WTC11 (cell line): Measurements from ENCODE around the gene TRIM66.

Experiments used
- ATF1 ChIP-seq: sonication (generic); formaldehyde crosslinking; IDR thresholded peaks from 2 replicates; pipeline ENCODE4 v1.8.1; 2023; ENCODE audit warnings: mild to moderate bottlenecking, moderate library complexity, missing genetic modification reagents
- CREB1 ChIP-seq: sonication (generic); formaldehyde crosslinking; IDR thresholded peaks from 2 replicates; pipeline ENCODE4 v1.8.0; 2023; ENCODE audit warnings: mild to moderate bottlenecking, missing genetic modification reagents
- NR3C1 ChIP-seq: sonication (generic); formaldehyde crosslinking; conservative IDR thresholded peaks from 2 replicates; pipeline ENCODE4 v1.8.1; 2023; ENCODE audit warnings: low read depth, mild to moderate bottlenecking, missing genetic modification reagents
- SMAD3 ChIP-seq: sonication (generic); formaldehyde crosslinking; IDR thresholded peaks from 2 replicates; pipeline ENCODE4 v1.8.0; 2022; ENCODE audit warnings: missing genetic modification reagents, mild to moderate bottlenecking, borderline replicate concordance
- ZNF232 ChIP-seq: sonication (generic); formaldehyde crosslinking; IDR thresholded peaks from 2 replicates; pipeline ENCODE4 v1.8.0; 2022; ENCODE audit warnings: mild to moderate bottlenecking, missing genetic modification reagents
- TF ChIP-seq, protein P1 (sequence below): fragments of 200-600 bp; IDR thresholded peaks from 2 replicates; pipeline ENCODE4 v1.8.0; 2022; ENCODE audit warnings: antibody characterized with exemption
- TF ChIP-seq, protein P2 (sequence below): sonication (generic); formaldehyde crosslinking; IDR thresholded peaks from 2 replicates; pipeline ENCODE4 v1.8.1; 2022; ENCODE audit warnings: low read depth, missing genetic modification reagents, borderline replicate concordance
- TF ChIP-seq, protein P3 (sequence below): sonication (generic); formaldehyde crosslinking; IDR thresholded peaks from 2 replicates; pipeline ENCODE4 v1.8.1; 2022; ENCODE audit warnings: mild to moderate bottlenecking, missing genetic modification reagents, moderate library complexity, borderline replicate concordance
- TF ChIP-seq, protein P4 (sequence below): sonication (generic); formaldehyde crosslinking; IDR thresholded peaks from 2 replicates; pipeline ENCODE4 v1.8.1; 2022; ENCODE audit warnings: mild to moderate bottlenecking, moderate library complexity, missing genetic modification reagents

DNA sequence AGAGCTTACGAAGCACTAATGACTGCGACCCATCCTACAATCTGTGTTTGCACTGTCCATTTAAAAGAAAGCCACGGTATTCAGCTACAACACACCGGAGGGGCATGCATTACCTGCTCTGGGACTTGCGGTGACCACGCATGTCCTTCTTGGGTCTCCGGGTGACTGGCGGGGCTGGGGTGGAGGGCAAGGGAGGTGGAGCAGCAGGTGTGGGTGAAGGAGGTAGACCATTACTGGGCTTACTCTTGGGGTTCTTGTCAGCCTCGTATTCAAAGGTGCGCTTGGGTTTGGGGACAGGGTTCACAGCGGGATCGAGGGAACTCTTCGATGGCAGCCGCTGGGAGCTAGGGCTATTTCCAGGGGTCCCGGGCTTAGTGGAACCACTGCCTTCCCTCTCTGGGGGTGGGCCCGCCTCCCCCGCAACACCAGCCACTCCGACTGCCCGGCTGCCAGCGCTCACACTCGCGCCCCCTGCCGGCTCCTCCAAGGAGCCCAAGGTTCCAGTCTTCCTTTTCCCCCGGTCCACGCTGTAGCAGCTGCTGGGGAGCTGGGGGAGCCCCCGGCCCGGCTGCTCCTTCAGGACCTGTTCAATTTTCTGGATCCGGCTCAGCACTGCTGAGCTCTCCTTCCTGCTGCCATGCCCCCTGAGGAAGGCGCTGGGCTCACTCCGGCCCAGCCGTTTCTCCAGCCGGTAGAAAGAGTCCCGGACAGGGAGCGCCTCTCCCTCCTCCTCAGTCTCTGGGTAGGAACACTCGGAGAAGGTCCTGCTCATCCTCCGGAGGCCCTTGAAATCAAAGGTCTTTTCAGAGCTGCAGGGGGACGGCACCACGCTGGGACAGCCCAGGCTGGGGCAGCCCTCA is 47.6 kb upstream of the TRIM66 start:
- TF ChIP-seq, protein P1, sequence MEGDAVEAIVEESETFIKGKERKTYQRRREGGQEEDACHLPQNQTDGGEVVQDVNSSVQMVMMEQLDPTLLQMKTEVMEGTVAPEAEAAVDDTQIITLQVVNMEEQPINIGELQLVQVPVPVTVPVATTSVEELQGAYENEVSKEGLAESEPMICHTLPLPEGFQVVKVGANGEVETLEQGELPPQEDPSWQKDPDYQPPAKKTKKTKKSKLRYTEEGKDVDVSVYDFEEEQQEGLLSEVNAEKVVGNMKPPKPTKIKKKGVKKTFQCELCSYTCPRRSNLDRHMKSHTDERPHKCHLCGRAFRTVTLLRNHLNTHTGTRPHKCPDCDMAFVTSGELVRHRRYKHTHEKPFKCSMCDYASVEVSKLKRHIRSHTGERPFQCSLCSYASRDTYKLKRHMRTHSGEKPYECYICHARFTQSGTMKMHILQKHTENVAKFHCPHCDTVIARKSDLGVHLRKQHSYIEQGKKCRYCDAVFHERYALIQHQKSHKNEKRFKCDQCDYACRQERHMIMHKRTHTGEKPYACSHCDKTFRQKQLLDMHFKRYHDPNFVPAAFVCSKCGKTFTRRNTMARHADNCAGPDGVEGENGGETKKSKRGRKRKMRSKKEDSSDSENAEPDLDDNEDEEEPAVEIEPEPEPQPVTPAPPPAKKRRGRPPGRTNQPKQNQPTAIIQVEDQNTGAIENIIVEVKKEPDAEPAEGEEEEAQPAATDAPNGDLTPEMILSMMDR, result peak; percentile 31; the same call in 1 of the 2 replicates
- TF ChIP-seq, protein P2, sequence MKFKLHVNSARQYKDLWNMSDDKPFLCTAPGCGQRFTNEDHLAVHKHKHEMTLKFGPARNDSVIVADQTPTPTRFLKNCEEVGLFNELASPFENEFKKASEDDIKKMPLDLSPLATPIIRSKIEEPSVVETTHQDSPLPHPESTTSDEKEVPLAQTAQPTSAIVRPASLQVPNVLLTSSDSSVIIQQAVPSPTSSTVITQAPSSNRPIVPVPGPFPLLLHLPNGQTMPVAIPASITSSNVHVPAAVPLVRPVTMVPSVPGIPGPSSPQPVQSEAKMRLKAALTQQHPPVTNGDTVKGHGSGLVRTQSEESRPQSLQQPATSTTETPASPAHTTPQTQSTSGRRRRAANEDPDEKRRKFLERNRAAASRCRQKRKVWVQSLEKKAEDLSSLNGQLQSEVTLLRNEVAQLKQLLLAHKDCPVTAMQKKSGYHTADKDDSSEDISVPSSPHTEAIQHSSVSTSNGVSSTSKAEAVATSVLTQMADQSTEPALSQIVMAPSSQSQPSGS (CRISPR knock-in tag), result no peak
- TF ChIP-seq, protein P3, sequence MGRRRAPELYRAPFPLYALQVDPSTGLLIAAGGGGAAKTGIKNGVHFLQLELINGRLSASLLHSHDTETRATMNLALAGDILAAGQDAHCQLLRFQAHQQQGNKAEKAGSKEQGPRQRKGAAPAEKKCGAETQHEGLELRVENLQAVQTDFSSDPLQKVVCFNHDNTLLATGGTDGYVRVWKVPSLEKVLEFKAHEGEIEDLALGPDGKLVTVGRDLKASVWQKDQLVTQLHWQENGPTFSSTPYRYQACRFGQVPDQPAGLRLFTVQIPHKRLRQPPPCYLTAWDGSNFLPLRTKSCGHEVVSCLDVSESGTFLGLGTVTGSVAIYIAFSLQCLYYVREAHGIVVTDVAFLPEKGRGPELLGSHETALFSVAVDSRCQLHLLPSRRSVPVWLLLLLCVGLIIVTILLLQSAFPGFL, result no peak
- TF ChIP-seq NR3C1 (CRISPR knock-in tag) (no peak), ZNF232 (CRISPR knock-in tag) (no peak), SMAD3 (CRISPR knock-in tag) (no peak), ATF1 (CRISPR knock-in tag) (no peak), CREB1 (no peak)
- TF ChIP-seq, protein P4, sequence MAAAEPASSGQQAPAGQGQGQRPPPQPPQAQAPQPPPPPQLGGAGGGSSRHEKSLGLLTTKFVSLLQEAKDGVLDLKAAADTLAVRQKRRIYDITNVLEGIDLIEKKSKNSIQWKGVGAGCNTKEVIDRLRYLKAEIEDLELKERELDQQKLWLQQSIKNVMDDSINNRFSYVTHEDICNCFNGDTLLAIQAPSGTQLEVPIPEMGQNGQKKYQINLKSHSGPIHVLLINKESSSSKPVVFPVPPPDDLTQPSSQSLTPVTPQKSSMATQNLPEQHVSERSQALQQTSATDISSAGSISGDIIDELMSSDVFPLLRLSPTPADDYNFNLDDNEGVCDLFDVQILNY, result no peak
